NCI-H2081 (cell line): ENCODE data around the gene CRISPLD2.

Experiments
- DNase-seq, 2 experiments: peaks; one replicate each; lab custom pipeline; 2025; lab: John Stamatoyannopoulos, UW

Gene CRISPLD2, protein sequence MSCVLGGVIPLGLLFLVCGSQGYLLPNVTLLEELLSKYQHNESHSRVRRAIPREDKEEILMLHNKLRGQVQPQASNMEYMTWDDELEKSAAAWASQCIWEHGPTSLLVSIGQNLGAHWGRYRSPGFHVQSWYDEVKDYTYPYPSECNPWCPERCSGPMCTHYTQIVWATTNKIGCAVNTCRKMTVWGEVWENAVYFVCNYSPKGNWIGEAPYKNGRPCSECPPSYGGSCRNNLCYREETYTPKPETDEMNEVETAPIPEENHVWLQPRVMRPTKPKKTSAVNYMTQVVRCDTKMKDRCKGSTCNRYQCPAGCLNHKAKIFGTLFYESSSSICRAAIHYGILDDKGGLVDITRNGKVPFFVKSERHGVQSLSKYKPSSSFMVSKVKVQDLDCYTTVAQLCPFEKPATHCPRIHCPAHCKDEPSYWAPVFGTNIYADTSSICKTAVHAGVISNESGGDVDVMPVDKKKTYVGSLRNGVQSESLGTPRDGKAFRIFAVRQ

DNA sequence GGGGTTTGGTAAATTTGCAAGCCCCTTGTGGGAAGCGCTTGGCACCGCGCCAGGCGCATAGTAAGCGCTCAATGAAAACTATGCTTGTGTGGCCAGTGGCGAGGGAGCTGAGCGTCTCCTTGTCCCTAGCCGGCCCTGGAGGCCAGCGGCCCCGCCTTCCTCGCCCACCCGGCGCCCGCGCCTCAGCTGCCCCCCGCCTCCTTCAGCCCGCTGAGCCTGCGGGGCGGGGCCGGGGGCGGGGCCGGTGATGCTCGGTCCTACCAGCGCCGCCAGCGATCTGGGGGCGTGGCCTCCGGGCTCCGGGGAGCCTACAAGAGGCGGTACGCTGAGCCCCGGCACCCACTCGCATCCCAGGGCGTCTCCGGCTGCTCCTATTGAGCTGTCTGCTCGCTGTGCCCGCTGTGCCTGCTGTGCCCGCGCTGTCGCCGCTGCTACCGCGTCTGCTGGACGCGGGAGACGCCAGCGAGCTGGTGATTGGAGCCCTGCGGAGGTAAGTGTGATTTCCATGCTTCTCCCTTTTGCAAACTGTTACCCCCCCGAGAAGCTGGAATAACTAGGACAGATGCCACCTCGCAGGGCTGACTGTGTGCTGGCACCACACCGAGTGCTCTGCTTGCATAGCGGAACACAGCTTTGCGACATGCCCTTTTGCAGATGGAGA is at the start of gene CRISPLD2:
TSS of gene CRISPLD2 (plus strand) at position 342 of the 661 bp plus-strand sequence. CDS start 18,511 bp downstream, outside the sequence.
- DNase-seq = peak; percentile 79 to 84

DNA sequence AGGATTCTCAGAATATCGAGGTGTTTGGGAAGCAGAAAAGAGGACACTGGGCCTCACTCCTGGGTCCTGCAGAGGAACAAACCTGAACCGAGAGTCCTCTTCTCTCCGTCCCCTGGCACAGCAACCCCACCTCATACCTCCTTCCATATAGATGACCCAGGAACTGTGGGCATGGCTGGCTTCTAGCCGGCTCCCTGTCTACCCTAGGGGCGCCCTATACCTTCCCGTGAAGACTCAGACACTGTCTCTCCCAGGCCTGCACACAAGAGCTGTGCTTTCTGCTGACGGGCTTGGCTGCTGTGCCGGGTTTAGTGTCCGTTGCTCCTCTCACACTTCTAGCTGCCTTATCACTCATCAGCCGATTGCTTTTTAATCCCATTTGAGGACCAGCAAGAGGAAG is 46.5 kb upstream of the CRISPLD2 start:
- no peak for DNase-seq

DNA sequence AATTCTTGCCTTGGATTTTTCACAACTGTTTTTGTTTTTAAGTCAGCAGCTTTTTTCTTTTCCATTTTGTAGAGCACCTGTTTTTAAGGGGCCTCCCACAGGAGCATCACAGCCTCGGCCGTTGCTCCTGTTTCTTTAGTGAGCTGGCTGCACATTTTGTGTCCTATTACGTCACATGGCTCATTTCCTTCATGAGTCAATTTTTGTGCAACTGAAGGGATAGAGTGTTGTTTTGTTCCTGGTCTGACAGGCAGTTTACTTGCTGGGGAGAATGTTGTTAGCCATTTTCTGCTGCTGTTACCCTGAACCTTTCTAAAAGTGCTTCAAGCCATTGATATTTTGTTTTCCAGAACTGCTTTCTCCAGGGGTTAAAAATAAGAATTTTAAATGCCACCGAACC is 45.0 kb upstream of the CRISPLD2 start:
- no peak for DNase-seq

DNA sequence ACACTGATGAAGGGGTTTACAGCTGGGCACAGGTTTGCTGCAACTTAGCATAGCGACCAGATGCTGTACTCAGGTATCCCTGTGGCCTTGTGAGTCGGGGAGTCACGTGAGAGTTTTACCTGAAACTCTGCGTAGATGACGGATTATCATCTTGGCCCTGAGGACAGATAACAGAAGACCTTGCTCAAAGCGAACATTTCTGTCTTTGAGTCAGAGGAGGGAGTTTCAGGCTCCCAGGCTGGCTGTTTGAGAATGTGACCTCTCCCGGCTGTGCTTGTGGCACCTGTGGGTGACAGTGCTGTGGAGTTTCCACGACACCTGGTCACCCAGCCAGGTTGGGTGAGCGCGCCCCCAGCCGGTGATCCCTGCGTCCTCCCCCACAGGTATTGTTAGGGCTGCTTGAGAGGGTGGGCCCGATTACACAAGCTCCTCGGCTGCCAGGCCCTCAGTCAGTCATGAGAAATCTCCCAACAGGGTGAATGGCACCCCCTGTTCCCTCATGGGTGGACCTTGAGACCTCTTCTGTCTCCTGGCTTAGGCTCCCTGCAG is 44.4 kb upstream of the CRISPLD2 start:
- no peak for DNase-seq

DNA sequence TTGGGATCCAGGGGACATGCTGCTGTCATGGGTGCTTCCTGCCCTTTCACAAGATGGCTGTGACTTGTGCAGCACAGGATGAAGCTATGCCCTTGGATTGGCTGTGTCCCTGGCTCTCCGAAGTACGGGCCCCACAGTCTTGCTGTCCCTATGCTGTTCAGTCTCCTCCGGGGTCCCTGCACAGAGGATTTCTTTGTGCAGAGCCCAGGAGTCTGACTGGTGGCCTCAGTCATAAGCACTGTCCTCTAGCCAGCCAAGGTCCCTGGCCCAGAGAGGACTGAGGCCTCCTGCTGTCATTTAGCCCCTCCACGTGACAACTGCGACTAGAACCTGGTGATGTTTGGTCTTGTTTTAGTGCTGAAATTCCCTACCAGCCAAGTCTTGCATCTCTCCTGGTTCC is 42.4 kb upstream of the CRISPLD2 start:
- no peak for DNase-seq

DNA sequence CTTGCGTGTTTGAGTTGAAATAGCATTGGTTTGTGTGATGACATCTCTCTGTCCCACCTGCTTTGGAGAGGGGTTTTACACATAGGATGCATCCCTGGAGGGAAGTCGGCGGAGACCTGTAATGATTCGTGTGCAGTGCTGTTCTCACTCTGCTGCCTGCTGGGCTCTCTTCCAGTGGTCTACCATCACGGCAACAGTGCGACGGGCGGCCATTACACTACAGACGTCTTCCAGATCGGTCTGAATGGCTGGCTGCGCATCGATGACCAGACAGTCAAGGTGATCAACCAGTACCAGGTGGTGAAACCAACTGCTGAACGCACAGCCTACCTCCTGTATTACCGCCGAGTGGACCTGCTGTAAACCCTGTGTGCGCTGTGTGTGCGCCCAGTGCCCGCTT is 41.1 kb upstream of the CRISPLD2 start:
- DNase-seq = no peak

DNA sequence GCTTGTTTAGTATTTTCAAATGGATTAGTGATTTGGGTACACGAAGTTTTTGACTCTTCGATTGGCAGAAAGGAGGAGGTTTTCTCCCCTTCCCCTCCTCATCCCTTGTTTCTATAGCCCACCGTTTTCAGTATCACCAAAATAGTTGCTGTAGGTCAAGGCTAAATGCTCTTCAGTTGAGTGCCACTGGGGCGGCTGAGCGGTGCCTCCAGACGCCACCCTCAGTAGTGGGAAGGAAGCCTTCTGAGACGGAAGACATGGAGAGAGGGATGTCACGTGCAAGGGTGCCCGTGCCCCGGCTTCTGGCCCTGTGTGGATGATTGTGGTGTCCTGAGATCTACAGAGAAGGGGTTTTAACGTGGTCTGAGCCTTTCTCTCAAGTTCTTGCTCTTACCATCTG is 39.7 kb upstream of the CRISPLD2 start:
- DNase-seq = no peak

DNA sequence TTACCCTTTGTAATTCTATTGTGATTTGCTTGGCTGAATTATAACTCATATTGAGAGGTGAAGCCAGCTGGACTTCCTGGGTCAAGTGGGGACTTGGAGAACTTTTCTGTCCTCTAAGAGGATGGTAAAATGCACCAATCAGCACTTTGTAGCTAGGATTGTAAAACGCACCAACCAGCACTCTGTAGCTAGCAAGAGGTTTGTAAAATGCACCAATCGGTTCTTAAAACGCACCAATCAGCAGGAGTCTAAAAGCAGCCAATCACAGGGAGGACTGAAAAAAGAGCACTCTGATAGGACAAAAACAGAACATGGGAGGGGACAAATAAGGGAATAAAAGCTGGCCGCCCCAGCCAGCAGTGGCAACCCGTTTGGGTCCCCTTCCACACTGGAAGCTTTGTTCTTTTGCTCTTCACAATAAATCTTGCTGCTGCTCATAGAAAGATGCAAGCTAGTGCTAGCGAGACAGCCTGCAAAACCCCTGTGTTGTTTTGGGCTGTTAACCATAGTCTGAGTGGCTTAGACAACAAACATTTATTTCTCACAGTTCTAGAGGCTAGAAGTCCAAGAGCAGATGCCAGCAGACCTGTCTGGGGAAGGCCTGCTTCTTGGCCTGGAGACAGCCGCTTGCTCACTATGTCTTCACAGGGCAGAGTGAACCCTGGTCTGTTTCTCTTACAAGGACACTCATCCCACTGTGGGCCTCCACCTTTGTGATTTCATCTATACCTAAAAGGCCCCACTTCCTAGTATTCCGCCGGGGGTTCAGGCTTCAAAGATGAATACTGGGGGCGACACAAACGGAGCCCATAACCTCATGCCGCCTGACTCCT is 39.0 kb upstream of the CRISPLD2 start:
- no peak for DNase-seq

DNA sequence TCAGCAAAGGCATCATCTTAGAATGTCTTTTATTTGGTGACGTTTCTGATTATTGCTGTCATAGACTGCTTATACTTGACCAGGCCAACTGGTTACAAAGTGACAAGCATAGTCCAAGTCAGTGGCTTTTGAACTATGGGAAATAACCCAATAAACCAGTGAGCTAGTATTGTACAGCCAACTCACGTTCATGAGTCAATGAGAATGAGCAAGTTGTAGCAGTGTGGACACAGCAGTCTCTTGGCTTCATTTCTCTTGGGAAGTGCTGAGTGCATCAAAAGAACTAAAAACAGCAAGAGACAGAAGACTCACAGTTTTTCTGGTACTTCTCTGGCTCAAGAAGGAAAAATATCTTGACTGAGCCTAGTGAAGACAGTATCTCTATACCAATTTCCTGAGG is 36.9 kb upstream of the CRISPLD2 start:
- DNase-seq = no peak

DNA sequence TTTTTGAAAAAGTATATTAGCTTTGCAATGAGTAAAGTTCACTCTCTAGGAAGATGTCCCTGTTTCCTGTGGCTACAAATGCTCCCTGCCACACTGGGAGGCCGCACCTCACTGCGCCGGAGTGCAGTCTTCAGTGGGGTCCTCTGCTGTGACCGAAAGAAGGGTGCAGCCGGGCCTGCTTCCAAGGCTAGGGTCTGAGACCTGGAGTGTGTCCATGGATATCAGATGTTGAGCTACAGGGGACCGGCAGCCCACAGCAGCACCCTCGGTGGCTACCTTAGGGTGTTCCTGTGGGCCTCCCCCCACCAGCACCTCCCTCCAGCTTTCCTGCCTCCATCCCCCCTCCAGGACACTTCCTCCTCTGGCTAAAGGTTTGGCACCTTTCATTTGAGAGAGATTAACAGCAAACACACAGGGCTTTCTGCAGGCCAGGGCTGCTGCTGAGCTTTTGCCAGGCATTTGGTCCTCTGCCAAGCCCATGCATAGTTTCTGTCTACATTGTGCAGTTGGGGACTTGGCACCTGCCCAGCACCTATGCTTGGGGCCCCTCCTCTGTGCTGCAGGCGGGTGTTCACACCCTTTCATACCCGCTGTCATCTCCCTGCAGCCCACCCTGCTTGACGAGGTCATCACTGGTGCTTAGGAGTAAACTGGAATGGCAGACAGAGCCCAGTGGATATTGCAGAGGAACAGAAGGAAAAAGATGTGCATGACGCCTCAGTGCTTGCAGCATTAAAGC is 33.8 kb upstream of the CRISPLD2 start:
- DNase-seq = peak; percentile 89 to 95

DNA sequence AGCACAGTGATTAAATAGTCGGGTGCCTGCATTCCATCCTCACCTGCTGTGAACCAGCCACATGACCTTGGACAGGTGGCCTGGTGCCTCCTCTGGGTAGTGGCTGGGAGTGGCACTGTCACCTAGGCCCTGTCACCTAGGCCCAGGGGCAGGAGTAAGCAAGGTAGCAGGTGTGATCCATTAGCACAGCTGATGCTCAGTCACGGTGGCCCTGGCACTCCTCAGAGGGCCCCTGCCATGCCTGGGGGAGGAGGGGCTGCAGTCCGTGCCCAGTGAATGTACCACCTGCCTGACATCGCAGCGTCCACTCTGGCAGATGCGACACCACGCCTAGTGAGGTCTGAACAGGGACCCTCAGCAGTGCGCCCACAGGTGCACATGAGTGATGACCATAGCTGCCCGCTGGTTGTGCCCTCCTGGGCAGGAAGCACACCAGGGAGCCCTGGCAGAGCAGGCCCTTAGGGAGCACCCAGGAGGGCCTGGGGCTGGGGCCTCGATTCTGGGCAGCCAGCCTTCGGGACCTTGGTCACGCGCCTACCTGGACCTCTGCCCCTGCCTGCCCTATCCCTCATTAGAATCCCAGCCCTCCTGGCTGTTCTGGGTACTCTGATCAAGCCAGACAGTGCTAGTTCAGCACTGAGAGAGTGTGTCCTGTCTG is 33.1 kb upstream of the CRISPLD2 start:
- DNase-seq = peak; percentile 59 to 82

DNA sequence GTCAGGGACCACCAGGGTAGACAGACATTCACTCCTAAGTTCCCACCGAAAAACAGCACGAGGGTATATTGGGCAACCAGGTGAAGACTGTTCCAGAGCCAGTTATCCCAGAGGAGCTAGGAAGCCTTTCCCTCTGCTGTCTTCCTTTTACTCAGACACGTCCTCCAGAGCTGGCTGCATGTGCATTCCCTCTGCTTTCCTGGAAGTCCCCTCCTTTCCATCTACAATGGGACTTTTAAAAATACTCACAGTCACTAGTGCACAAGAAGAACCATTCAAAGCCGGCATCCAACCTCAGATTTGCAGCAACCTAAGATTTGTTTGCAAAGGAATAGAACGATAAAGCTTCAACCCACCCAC is 32.5 kb upstream of the CRISPLD2 start:
- DNase-seq = no peak

DNA sequence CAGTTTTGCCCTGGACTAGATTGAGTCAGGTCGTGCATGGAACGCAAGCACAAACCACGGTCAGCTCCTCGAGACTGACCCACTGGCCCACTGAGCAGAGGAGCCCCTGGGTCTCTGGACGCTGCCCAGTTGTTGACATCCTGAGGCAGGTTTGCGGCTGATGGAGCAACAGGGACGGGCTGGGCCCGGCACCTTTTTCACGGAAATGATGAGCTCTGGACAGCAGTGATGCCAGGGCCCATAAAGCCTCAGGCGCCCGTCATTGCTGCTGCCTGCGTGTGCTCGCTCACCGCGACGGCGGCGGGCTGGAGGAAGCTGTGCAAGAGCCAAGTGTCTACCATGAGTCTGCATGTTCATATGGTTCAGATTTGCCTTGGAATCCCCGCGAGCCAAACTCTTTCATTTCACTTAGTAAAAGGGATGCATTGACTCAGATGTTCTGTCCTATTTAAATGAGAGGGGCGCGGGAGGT is 30.8 kb upstream of the CRISPLD2 start:
- no peak for DNase-seq

DNA sequence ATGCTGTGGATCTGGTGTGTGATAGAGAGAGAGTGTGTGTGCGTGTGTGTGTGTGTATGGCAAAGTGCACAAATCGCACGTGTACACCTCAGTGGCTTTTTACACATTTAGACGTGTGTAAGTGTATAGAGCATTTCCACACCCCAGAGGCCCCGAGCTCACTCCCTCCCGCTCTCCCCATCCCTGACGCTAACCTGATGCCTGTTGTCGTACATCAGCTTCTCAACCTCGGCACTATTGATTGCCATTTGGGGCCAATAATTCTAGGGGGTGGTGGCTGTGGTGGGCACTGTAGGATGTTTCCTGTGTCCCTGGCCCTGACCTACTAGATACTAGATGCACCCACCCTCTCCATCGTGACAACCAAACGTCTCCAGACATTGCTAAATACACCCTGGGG is 30.4 kb upstream of the CRISPLD2 start:
- DNase-seq = no peak

DNA sequence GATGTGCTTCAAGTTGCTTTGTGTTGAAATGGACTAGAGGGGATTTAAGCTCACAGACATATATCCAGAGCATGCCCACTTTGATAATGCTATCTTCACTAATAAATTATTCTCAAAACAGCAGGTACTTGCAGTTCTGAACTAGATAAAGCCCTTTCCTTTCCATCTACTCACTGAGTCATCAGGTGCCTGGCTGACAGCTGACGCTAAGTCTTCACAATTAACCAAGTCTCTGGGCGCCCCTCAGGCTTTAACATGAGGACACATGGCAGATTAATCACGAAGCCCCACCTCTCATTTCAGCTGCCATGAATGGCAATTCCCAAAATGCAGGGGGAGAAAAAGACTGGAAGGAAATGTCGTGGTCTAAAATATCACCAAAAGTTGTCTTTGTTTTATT is 29.5 kb upstream of the CRISPLD2 start:
- no peak for DNase-seq

DNA sequence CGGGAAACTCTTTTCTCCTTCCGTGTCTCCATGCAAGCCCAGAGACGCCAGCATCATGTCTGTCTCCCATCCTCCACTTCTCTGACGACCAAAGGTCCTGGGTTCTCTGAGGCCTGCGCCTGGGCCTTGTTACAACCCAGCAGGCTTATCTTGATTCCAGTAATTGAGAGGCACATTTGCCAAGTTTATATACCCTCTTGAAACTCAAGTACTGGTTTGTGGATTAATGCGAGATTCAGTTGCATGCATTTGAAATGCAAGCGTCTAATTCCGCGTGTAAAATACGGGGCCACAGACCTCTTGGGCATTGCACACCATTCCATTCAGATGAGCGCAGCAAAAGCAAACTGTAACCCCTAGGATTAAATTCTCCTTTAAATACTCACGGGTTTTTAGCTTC is 28.7 kb upstream of the CRISPLD2 start:
- DNase-seq = no peak

DNA sequence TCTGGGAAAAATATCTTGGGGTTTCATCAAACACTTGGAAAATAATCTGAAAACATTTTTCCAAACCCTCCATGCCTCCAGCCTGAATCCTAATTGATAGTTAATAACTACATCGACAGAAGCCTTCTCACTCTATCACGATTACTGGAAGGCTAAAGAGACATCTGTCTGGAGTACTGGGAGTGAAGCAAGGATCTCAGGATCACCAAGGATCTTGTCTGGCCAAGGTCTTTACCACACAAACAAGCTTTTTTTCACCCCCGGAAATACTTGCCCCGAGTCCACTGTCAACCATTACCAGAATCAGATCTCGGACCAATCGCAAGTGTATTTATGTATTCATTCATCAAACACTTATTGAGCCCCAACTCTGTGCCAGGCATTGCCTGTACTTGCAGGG is 28.3 kb upstream of the CRISPLD2 start:
- DNase-seq = no peak

DNA sequence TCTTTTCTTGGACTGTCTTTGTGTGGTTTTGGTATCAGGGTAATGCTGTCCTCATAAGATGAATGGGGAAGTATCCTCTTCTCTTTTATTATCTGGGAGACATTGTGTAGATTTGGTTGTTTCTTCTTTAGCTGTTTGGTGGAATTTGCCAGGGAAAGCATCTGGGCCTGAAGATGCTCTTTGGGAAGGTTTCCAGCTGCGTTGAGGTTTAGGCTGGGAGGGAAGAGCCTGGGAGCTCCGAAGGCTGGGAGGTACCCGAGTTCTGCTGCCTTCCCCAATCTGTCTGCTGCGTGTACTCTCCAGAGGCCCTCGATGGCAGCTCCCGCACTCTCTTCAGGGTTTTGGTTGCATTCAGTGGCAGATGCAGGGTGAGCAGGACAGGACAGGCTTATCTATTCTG is 25.6 kb upstream of the CRISPLD2 start:
- DNase-seq = no peak

DNA sequence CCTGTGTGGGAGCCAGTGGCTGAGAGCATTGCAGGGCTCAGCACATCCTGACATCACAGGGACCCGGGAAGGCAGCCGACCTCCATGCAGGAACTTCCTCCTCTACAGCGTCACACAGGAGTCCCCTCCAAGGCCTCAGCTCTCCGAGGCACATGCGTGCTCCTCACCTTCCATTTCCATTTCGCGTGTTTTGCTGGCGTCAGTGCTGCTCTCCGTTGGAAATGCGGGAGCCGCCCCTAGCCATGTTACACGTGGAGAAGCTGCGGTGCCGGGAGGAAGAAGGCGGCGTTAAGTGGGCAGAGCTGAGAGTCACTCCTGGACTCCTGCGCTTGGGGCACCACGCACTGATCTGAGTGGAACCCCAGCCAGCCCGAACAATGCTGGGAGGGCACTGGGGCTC is 25.2 kb upstream of the CRISPLD2 start:
- DNase-seq = no peak

DNA sequence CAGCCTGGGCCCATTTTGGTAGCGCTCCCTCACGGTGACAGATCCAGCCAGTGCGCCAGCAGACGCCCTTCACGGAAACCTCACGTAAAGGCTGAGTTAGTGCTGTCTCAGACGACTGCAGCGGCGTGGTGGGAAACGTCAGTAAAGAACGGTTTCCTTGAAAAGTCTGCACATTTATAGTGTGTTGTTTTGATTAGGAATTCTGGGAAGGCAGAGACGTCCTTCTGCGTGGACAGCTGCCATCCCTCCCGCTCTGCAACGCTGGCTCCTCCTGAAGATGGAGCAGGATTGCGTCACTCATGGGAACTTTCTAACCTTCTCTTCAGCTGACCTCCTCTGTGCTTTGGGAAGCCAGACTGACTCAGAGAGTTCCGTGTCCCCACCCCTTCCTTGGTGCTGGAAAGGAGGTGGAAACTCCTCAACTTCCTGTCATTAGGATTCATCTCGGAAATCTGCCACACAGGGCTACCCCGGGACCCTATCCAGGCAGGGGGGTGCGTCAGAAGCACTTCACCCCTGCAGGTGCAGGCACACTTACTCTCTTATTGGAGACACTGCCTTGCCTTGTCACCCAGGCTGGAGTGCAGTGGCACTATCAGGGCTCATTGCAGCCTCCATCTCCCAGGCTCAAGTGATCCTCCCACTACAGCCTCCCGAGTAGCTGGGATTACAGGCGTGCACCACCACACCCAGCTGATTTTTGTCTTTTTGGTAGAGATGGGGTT is 24.3 kb upstream of the CRISPLD2 start:
- DNase-seq = no peak
